B cell (primary cell): Measurements from ENCODE around the gene MOGAT2.

Experiments
- EZH2 ChIP-seq: IDR thresholded peaks from 2 replicates; pipeline ENCODE4 v1.6.1; 2012; ENCODE audit warnings: borderline replicate concordance, low read depth, mild to moderate bottlenecking, moderate library complexity, low read length; ENCODE audit not compliant: insufficient read depth, poor library complexity, severe bottlenecking
- TF ChIP-seq, protein P1 (sequence below): fragments of 200-600 bp; IDR thresholded peaks from one replicate; pipeline ENCODE4 v1.8.0; 2022; ENCODE audit warnings: antibody characterized with exemption, mild to moderate bottlenecking

DNA sequence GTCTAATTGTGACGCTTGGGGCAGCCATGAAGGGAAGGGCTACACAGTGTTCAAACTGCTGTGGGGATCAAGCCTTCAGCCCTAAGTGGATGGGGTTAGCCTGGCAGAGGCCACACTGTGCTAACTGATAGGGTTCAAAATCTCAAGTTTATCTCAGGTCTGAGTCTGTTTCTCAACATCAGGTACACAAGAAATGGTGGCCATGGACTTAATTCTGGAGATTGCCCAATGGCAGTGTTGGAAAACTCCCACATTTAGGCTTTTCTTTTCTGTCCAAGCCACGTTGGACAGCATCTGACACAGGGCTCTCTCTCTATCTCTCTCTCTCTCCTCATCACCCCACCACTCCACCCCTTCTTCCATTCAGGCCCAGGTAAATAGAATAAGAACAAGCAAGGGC is 40.0 kb downstream of the MOGAT2 start:
- TF ChIP-seq, protein P1, sequence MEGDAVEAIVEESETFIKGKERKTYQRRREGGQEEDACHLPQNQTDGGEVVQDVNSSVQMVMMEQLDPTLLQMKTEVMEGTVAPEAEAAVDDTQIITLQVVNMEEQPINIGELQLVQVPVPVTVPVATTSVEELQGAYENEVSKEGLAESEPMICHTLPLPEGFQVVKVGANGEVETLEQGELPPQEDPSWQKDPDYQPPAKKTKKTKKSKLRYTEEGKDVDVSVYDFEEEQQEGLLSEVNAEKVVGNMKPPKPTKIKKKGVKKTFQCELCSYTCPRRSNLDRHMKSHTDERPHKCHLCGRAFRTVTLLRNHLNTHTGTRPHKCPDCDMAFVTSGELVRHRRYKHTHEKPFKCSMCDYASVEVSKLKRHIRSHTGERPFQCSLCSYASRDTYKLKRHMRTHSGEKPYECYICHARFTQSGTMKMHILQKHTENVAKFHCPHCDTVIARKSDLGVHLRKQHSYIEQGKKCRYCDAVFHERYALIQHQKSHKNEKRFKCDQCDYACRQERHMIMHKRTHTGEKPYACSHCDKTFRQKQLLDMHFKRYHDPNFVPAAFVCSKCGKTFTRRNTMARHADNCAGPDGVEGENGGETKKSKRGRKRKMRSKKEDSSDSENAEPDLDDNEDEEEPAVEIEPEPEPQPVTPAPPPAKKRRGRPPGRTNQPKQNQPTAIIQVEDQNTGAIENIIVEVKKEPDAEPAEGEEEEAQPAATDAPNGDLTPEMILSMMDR: no peak
- TF ChIP-seq EZH2: no peak
